CD4-positive, alpha-beta T cell treated with Interleukin-2 at 100 ng/mL for 4 hours (primary cell): ENCODE data around the gene DTNBP1.

Experiments
- DNase-seq: peaks from one replicate; pipeline ENCODE4 v3.0.0-alpha.2; 2020; ENCODE audit warnings: low spot score

DTNBP1 gene

GRCh38 chr6:15662326-15663129 is at the start of gene DTNBP1:
DTNBP1 (minus strand) TSS chr6:15663028; CDS start chr6:15662869, 159 bp downstream.
- DNase-seq, result peak; percentile 79

- no peak for DNase-seq
Observed at GRCh38 chr6:15709651-15710269, 46.9 kb upstream of the DTNBP1 start.

GRCh38 chr6:15708231-15708630 is 45.4 kb upstream of the DTNBP1 start:
- DNase-seq, result no peak

GRCh38 chr6:15705981-15706380 is 43.2 kb upstream of the DTNBP1 start:
- no peak for DNase-seq

GRCh38 chr6:15698471-15698870 is 35.6 kb upstream of the DTNBP1 start:
- DNase-seq, result no peak

- DNase-seq, result no peak
Observed at GRCh38 chr6:15697895-15698294, 35.1 kb upstream of the DTNBP1 start.

- peak; percentile 82 for DNase-seq
Observed at GRCh38 chr6:15691250-15691869, 28.5 kb upstream of the DTNBP1 start.

- DNase-seq, result no peak
Observed at GRCh38 chr6:15690510-15690909, 27.7 kb upstream of the DTNBP1 start.

- DNase-seq, result no peak
Observed at GRCh38 chr6:15689586-15690482, 27.0 kb upstream of the DTNBP1 start.

GRCh38 chr6:15685619-15686018 is 22.8 kb upstream of the DTNBP1 start:
- no peak for DNase-seq

GRCh38 chr6:15682965-15683822 is 20.4 kb upstream of the DTNBP1 start:
- no peak for DNase-seq

- DNase-seq, result no peak
Observed at GRCh38 chr6:15681946-15682345, 19.1 kb upstream of the DTNBP1 start.

- no peak for DNase-seq
Observed at GRCh38 chr6:15678514-15678913, 15.7 kb upstream of the DTNBP1 start.

- no peak for DNase-seq
Observed at GRCh38 chr6:15677822-15678221, 15.0 kb upstream of the DTNBP1 start.

GRCh38 chr6:15675536-15676220 is 12.8 kb upstream of the DTNBP1 start:
- DNase-seq, result no peak

GRCh38 chr6:15674690-15675386 is 12.0 kb upstream of the DTNBP1 start:
- no peak for DNase-seq

GRCh38 chr6:15673666-15674065 is 10.8 kb upstream of the DTNBP1 start:
- DNase-seq, result no peak

GRCh38 chr6:15672818-15673217 is 10.0 kb upstream of the DTNBP1 start:
- no peak for DNase-seq

- DNase-seq, result no peak
Observed at GRCh38 chr6:15672291-15672690, 9.5 kb upstream of the DTNBP1 start.

GRCh38 chr6:15668918-15669317 is 6.1 kb upstream of the DTNBP1 start:
- no peak for DNase-seq
